ENCODE data around the gene SLC4A1.
A peak's percentile ranks its signal among the peaks of the same experiment; 100 is the strongest.

SLC4A1 gene

GRCh38 chr17:44219616-44220212 is 48.2 kb downstream of the SLC4A1 start, which contains the start of gene UBTF:
TSS of gene UBTF (minus strand) at chr17:44219675. CDS start at chr17:44218229, 1,446 bp downstream.
- DNase-seq, result peak; percentile 85

GRCh38 chr17:44219108-44219615 is 48.8 kb downstream of the SLC4A1 start:
- peak; percentile 40 for DNase-seq

DNA sequence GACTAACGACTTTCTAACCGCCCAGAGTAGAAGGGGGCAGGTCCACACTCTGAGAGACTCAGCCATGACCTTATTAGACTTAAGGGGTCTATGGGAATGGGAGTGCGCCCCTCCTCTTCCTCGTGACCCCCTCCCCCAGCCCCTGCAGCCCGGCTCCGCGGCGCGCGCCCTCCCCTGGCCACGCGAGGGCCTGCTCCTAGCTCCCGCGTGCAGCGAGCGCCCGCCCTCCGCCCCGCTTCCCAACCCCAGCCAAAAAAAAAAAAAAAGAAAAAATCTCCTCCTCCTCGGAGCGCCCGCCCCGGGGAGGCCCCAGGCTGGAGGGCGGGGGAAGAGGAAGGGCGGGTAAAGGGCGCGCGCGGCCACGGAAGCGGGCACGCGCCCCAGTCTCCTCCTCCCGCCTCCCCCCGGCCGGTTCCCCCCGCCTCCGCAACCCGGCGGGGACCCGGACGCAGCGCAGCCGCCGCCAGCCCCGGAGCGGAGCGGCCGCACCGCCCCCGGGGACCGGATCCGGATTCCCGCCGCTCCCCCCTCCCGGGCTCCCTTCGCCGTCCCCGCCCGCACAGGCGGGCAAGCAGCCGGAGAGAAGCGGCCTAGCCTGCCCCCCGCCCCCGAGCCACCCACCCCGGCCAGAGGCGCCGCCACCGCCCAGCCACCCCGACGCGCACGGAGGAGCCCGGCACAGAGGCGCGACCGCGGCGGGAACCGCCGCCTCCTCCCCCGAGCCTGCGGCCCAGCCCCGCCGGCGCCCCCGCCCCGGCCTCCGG is 49.4 kb downstream of the SLC4A1 start:
- peak; percentile 84 for DNase-seq

GRCh38 chr17:44217738-44218343 is 50.1 kb downstream of the SLC4A1 start:
- DNase-seq, result no peak

GRCh38 chr17:44216694-44217093 is 51.2 kb downstream of the SLC4A1 start:
- DNase-seq, result no peak

GRCh38 chr17:44216173-44216572 is 51.8 kb downstream of the SLC4A1 start:
- DNase-seq, result no peak

GRCh38 chr17:44214896-44215295 is 53.0 kb downstream of the SLC4A1 start:
- DNase-seq, result no peak

- DNase-seq, result no peak
These were observed 53.8 kb downstream of the SLC4A1 start for GRCh38 chr17:44214230-44214494.

DNA sequence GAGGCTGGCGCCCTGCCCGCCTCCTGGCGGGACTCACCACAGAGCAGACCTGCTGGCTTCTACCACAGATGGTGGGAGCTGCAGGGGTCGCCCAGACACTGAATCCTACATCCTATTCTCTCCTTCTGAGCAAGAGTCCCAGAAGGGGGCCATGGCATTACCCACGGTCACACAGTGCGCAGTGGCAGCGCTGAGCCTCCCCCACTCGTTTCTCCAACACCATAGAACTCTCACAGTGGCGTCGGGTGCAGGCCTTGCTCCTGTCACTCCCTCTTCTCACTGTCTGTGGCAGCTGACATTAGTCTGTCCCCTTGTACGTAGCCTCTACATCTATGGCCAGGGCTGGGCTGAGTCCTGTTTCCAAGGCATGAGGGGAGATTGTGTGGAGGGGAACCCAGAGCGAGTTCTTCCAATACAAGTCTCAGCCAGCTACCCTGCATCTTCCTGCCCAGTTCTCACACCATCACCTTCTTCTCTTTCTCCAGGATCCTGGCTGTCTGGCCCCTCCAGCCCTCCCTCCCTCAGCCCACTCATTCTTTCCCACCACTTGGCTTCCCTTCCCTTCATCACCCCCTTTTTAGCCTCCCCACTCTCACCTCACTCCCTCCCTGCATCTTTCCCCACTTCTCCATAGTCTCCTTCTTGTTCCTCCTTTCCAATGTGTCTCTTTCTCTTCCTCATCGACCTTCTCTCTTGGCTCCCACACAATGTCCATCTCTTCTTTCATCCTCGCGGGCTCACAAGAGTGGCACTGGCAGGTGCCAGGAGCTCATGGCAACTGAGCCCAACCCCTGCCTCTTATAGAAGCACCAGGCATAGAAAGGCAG is 54.3 kb downstream of the SLC4A1 start:
- DNase-seq, result no peak

DNA sequence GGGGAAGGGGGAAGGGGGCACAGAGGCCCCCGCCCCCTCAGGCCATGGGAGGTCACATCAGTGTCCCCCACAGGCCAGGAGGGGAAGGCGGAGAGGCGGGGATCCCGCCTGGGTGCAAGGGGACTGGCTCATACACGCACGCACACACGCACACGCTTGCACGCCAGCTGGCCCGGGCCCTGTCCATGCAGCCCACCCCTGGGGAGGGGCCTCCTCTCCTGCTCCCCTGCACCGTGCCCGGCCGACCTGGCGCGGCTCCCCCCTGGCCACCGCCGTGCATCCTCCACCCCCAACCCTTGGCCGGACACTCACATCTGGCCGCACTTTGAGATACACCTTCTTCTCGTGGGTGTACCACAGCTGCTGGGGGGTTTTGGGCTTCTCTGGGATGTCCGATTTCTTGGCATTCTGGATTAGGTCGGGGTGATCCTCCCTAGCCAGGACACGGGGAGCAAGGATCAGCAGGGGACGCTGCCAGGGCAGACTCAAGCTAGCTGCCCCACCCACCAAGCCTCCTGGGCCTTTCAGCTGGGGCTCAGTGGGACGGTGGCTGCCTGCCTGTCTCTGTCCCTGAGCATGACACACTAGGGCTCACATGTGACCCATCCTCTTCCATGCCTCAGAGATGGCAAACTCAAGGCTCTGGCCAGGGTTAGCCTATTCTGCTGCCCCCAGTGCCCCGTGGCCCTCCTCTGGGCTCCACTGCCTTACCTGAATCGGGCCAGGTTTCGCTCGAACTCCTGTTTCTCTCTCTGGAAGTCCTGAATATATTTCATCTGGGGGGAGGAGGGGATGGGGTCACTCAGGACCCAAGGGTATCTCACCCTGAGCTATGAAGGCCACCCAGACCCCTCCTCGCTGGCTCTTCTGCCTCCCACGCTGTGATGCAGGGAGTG is 55.2 kb downstream of the SLC4A1 start:
- DNase-seq, result no peak

DNA sequence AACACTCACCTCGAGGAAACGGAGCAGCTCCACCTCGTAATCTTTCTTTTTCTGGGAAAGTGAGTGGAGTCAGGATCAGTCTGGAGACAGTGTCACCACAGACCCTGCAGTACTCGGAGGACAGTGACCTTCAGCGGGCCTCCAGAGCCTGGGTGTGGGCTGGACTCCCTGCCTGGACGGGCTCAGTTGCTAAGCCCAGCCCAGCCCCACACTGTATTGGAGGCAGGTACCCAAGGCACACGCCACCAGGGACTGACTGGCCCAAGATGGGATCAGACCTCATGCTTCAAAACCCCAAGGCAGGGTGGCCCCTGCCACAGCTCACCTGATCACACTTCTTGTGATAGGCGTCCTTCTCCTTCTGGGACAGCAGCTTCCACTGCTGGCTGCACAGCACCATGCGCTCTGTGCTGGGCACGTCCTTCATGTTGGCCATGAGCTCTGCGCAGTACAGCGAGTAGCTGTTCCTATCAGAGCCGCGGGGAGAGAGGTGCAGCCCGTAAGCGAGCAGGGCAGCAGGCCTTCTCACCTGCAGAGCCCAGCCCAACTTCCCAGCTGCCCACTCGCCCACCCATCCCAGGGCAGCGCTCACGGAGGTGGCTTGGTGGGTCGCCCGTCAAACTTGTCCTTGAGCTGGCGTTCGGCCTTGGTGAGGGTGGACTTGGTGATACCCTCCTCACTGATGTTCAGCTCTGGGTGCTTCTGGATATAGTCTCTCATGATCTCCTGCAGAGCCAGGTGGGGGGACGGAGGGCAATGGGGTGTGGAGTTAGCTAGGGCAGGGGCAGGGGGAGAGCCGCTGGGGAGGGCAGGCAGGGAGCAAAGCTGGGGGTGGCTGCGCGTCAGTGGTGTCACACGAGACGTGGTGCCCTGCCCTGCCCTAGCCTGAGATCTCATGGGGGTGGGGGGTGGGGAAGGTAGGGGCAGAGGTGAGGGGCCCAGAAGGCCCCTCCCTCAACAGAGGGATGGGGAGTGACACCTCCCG is 56.4 kb downstream of the SLC4A1 start:
- no peak for DNase-seq

DNA sequence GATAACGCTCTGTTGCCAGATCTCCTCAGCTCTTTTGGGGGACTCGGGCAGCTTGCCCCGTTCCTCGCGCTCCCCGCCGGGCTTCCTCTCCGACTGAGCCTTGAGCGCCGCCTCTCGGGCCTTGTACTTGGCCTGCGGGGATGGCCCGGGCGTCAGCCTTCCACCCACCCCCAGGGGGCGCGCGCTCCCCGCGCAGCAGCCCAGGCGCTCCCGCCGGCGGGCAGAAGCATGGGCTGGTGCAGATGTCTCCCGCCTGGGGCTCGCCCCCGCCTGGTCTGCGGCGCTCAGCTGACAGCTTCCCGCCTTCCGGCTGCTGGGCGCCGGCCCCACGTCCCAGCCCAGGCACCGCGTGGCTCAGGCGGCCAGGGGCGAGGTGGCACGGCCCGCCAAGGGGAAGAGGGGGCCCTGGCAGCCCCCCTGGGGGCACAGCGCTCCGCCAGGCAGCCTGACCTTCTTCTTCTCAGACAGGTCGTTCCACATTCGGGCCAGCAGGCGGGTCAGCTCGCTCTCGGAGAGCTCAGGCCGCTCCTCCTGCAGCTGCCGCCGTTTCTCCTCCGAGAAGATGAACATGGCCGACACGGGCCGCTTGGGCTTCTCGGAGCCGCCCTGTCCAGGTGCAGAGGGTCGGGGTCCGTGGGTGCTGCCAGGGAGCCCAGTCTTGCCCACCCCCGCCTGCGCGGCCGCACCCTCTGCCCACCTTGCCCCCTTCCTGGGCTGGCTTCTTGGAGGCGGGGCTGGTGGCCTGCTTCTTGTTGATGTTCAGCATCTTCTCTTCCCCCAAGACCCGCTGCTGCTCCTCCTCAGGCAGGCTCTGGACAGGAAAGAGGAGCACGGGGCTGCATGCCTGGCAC is 57.4 kb downstream of the SLC4A1 start:
- peak; percentile 76 for DNase-seq

DNA sequence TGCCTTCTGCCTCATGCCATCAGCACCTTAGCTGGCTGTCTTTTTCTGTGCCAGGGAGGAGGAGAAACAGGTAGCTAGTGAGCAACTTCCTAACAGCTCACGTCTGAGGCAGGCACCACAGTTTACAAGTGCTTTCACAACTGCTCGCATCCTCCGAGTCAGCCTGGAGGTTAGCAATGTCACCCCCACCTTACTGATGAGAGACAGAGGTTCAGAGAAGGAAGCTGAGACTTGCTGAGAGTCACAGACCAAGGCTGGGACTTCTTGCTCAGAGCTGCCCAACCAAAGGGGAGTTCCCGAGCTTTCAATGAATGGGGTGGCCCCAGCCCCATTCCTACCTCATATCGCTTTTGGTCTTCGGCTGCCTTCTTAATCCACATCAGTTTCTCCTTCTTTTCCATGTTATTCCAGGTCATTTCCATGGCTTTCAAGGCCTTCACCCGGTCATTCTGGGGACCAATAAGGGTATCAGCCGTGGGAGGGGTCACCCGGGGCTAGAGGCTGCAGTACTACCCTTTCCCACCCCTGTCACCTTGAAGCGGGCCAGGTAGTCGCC is 58.1 kb downstream of the SLC4A1 start:
- no peak for DNase-seq

DNA sequence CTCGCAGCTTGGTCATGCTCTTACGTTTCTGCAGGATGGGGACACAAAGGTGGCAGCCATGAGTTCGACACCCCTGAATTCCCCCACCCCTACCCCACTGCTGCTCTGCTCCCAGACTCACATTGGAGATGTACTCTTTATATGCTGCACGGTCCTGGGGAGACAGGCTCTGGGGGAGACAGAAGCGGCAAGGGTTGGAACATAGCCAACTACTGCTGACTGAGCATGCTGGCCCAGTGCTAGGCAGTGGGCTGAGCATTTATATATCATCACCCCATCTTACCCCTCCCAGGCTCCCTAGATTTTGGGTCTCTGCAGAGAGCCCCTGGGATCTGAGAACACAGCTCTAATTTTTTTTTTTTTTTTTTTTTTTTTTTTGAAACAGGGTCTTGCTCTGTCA is 60.2 kb downstream of the SLC4A1 start:
- no peak for DNase-seq

DNA sequence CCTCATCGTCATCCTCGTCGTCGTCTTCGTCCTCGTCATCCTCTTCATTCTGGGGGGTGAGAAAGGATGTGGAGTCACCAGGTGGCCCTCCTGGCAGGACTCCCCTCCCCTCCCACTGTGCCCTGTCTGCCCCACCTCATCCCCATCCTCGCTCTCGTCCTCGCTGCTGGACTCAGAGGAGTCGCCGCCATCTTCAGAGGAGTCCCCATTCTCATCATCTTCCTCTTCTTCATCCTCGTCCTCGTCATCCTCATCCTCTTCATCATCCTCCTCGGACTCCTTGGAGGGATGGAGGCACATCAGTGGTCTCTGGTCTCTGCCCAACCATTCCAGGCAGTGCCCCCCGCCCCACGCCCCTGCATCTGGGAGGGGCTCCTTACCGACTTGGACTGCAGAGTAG is 60.6 kb downstream of the SLC4A1 start:
- no peak for DNase-seq

DNA sequence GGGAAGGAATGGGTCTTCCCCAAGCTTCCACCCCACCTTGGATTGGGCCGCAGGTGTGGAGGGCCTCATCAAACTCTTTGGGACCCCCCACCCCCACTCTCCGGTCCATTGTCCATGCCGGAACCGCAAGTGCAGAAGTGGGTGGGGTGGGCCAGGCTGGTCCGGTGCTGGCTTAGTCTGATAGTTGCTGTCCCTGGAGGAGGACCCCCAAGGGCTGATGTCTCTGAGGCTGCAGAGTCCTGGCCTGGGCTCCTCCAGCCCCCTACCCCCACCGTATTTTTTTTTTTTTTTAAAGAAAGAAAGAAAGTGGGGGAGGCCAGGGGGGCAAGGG is 61.1 kb downstream of the SLC4A1 start:
- no peak for DNase-seq

DNA sequence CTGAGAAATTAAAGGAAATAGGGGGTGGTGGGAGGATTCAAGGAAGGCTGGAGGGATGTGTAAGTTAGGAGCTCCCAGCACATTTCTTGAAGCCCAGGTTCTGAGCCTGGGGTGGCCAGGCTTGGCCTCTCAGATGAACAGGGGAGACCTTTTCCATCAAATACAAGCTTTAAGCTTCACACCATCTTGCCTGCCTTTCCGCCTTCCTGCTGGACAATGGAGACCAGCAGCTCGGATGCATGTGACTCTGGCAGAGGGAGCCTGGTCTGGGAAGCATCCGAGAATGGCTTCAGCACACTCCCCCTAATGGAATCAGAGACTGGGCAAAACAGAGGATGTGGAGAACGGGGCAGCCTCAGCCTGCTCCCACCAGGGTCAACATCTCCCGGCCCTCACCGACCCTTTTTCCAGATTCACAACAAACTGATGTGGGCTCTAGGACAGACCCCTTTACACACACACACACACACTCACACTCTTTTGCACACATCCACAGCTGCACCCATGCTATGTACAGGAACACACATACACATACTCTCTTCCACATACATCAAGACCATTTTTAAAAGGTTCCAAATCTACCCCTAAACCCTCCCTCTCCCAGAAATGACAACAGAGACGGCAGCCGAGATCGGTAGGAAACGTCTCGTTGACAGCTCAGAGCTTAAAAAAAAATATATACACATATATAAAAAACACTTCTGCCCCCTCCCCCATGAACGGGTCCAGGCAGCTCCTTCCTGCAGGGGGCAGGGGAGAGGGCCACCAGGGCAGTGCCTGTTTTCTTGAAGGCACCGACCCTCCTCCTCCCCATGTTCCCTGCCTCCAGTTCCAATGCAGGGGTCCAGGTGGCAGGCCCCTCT is 61.7 kb downstream of the SLC4A1 start:
- no peak for DNase-seq

GRCh38 chr17:44204441-44204882 is 63.5 kb downstream of the SLC4A1 start:
- no peak for DNase-seq
